NCI-H2081 (cell line): Measurements from ENCODE around the gene TNFRSF1B.

Experiments
- DNase-seq, 2 experiments: peaks; one replicate each; lab custom pipeline; 2025; lab: John Stamatoyannopoulos, UW

TNFRSF1B gene

GRCh38 chr1:12142141-12142823 lies 24.5 kb upstream of the TNFRSF1B start:
- DNase-seq: no peak

- no peak for DNase-seq
Observed at GRCh38 chr1:12142891-12143630, 23.7 kb upstream of the TNFRSF1B start.

DNA sequence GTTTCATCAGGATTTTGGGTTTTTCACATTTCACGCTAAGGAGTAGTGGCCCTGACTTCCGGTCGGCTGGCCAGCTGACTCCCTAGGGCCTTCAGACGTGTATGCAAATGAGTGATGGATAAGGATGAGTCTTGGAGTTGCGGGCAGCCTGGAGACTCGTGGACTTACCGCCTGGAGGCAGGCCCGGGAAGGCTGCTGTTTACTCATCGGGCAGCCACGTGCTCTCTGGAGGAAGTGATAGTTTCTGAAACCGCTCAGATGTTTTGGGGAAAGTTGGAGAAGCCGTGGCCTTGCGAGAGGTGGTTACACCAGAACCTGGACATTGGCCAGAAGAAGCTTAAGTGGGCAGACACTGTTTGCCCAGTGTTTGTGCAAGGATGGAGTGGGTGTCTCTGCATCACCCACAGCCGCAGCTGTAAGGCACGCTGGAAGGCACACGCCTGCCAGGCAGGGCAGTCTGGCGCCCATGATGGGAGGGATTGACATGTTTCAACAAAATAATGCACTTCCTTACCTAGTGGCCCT lies 23.1 kb upstream of the TNFRSF1B start:
- DNase-seq: no peak

- DNase-seq: no peak
Observed at GRCh38 chr1:12144236-12144635, 22.6 kb upstream of the TNFRSF1B start.

DNA sequence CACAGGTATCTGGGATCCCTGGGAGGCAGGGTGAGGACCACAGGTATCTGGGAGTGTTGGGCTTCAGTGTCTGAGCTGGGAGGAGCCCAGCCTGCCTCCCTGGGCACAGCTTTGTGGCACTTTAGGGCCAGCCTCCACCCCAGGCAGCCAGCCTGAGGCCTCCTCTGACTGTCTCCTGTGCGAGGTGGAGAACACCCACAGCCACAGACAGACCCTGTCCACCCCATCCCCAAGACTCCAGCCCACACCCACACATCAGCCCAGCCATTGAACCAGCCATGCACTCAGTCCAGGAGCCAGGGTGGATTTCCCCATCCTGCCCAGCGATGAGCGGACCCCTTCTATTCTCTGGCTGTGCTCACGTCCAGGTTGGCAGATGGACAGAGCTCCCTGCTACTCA lies 21.8 kb upstream of the TNFRSF1B start:
- DNase-seq: no peak

- no peak for DNase-seq
Observed at GRCh38 chr1:12145616-12146342, 21.0 kb upstream of the TNFRSF1B start.

GRCh38 chr1:12146343-12147112 lies 20.3 kb upstream of the TNFRSF1B start:
- DNase-seq: no peak

DNA sequence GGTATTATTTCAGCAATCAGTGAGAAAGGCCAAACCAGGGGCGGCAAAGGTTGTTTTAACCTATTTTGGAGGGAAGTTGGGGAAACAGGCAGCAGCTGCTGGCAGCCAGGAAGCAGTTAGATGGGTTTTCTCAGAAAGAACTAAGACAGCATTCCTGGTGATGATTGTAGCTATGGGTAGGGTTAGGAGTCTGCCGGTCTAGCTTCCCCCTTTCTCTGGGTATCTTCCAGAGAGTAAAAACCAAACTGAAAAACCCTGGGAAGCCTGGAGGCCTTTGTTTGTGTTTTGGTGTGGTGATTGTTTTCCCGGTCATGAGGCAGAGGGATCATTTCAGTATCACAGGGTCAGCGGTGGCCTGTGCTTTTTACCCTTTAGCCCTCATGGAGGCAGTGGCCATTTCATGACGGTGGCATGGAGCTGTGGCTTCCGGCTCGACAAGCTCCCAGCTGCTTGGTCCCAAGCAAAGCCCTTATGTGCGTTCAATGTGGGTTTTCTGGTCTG lies 19.5 kb upstream of the TNFRSF1B start:
- no peak for DNase-seq

- DNase-seq: no peak
Observed at GRCh38 chr1:12148160-12148957, 18.4 kb upstream of the TNFRSF1B start.

GRCh38 chr1:12148958-12149790 lies 17.6 kb upstream of the TNFRSF1B start:
- DNase-seq: no peak

GRCh38 chr1:12149791-12150175 lies 17.0 kb upstream of the TNFRSF1B start:
- DNase-seq: no peak

GRCh38 chr1:12150456-12151200 lies 16.2 kb upstream of the TNFRSF1B start:
- DNase-seq: no peak

DNA sequence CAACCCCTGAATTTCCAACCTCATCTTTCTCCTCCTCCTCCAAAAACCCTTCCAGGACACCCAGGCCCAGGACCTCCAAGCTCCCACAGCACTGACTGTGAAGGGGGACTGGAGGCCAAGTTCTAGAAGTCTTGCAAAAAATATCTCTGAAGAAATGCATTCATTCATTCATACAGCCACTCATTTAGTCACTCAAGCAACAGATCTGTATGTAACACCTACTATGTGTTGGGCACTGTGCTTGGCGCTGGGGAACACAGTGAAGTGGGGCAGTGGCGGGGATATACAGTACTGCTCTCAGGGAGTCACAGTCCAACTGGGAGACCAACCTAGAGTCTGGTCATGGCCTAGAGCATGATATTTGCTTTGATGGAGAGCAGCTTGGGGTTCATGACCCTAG lies 15.3 kb upstream of the TNFRSF1B start:
- no peak for DNase-seq

GRCh38 chr1:12152113-12152891 lies 14.5 kb upstream of the TNFRSF1B start:
- DNase-seq: no peak

GRCh38 chr1:12153181-12153785 lies 13.5 kb upstream of the TNFRSF1B start:
- DNase-seq: no peak

DNA sequence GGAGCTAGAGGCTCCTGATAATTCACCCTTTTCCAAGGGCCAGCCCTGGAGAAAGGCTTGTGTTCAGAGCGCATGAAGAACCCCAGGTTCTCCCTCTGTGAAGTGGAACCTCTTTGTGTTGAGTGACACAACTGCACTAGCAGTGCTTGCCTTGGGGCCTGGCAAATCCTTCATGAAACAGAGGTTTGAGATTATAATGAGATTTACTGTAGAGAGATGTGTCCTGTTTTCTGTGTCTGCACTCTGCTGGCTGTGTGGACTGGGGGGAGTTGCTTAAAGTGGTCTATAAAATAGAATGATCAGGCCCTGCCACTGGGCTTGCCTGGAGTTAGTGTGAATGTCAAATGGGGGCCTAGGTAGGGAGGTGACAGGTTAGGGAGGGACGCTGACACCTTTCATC lies 11.5 kb upstream of the TNFRSF1B start:
- DNase-seq: no peak

- no peak for DNase-seq
Observed at GRCh38 chr1:12157366-12158231, 9.2 kb upstream of the TNFRSF1B start.
